T-cell (primary cell): ENCODE results near the gene MS4A2. TPM values are rescaled to one million over a fixed set of nuclear protein-coding genes. Genes with fewer than 3 reads are reported as not detected.
"Not testable (repeated sequence)": the region's sequence is repeated elsewhere in the genome, so short reads cannot be mapped to it uniquely, and the experiment has no call there.

ENCODE experiments used
- ATAC-seq, 4 experiments: fragments of 200-7000 bp in 3 of 4; fragments of 150-1000 bp in 1 of 4; cut with Tn5 transposase; replicated peaks in 1 of 4; 1 replicate in 3 of 4; 2 replicates in 1 of 4; pipeline ENCODE4 v1.10.0; 2021; ENCODE audit warnings: moderate library complexity in 3 of 4, mild to moderate bottlenecking in 2 of 4, moderate number of reproducible peaks in 1 of 4
- CTCF ChIA-PET, 2 donors: fragments of 300-600 bp; sonication (Branson Sonifier 250); formaldehyde crosslinking; loops; one replicate each; lab custom pipeline; 2022; ENCODE audit warnings: antibody characterized with exemption in 2 of 2; lab: Charles Lee
- POLR2A ChIA-PET, 2 donors: fragments of 300-600 bp; sonication (Branson Sonifier 250); formaldehyde crosslinking; loops; one replicate each; lab custom pipeline; 2022; ENCODE audit warnings: antibody characterized with exemption in 2 of 2; lab: Charles Lee
- DNase-seq, 35 experiments: peaks; one replicate each; pipeline versions ENCODE4 v3.0.0 to v3.0.0-alpha.2; 2013 to 2023
- H3K27ac ChIP-seq: one replicate; pipeline ENCODE4 v1.5.1; 2013; ENCODE audit warnings: low read length
- H3K27me3 ChIP-seq, 2 experiments: replicated peaks in 1 of 2; 1 replicate in 1 of 2; 2 replicates in 1 of 2; pipeline versions ENCODE4 v1.6.1 to v1.7.0; 2013; ENCODE audit warnings: low read length in 1 of 2, mixed read lengths in 1 of 2; ENCODE audit not compliant: control insufficient read depth in 2 of 2, insufficient read depth in 2 of 2; ENCODE audit errors: extremely low read depth in 1 of 2
- H3K36me3 ChIP-seq, 2 donors: 1 replicate in 1 of 2; 2 replicates in 1 of 2; pipeline versions ENCODE4 v1.6.1 to v1.7.0; 2013; ENCODE audit warnings: low read length in 1 of 2; ENCODE audit not compliant: control insufficient read depth in 2 of 2, insufficient read depth in 1 of 2; ENCODE audit errors: extremely low read depth in 1 of 2
- H3K4me1 ChIP-seq, 2 experiments: 1 replicate in 1 of 2; 2 replicates in 1 of 2; pipeline versions ENCODE4 v1.6.1 to v1.7.0; 2013; ENCODE audit warnings: low read length in 2 of 2, mixed read lengths in 1 of 2; ENCODE audit not compliant: insufficient read depth in 2 of 2, control insufficient read depth in 1 of 2; ENCODE audit errors: extremely low read depth in 1 of 2
- H3K4me3 ChIP-seq, 2 donors: 1 replicate in 1 of 2; 2 replicates in 1 of 2; pipeline versions ENCODE4 v1.5.1 to v1.7.0; 2013; ENCODE audit warnings: mild to moderate bottlenecking in 2 of 2, low read length in 1 of 2, moderate library complexity in 1 of 2; ENCODE audit not compliant: control insufficient read depth in 1 of 2; ENCODE audit errors: extremely low read depth in 1 of 2
- H3K9me3 ChIP-seq: 2 replicates; pipeline ENCODE4 v1.7.0; 2013
- H3K27ac Mint-ChIP-seq, 2 donors: one replicate each; pipeline ENCODE4 v1.8.0; 2020 to 2021; ENCODE audit warnings: mild to moderate bottlenecking in 2 of 2, mixed read lengths in 2 of 2
- H3K27me3 Mint-ChIP-seq, 2 donors: one replicate each; pipeline ENCODE4 v1.8.0; 2021 to 2022; ENCODE audit warnings: mixed read lengths in 2 of 2
- H3K36me3 Mint-ChIP-seq: one replicate; pipeline ENCODE4 v1.8.0; 2021; ENCODE audit warnings: mixed read lengths
- H3K4me1 Mint-ChIP-seq, 3 donors: one replicate each; pipeline ENCODE4 v1.8.0; 2020 to 2022; ENCODE audit warnings: mixed read lengths in 3 of 3, mild to moderate bottlenecking in 1 of 3
- H3K4me3 Mint-ChIP-seq, 3 donors: one replicate each; pipeline ENCODE4 v1.8.0; 2020 to 2022; ENCODE audit warnings: mild to moderate bottlenecking in 3 of 3, mixed read lengths in 3 of 3, moderate library complexity in 3 of 3
- H3K9me3 Mint-ChIP-seq, 3 donors: one replicate each; pipeline ENCODE4 v1.8.0; 2020 to 2022; ENCODE audit warnings: mixed read lengths in 3 of 3
- WGBS: methylation state at CpG from one replicate; pipeline ENCODE4 v1.1.5; 2013; ENCODE audit warnings: missing lambda C conversion rate; ENCODE audit not compliant: insufficient coverage; 5-methylcytosine and 5-hydroxymethylcytosine counted together
- total RNA-seq, 35 experiments: library from RNA in 6 of 35; stranded (reverse) in 6 of 35; fragments of 120-200 nt in 1 of 35; gene quantifications; one replicate each; pipeline versions ENCODE4 v1.2.1 to v1.2.4 and lab custom pipeline; 2013 to 2026

MS4A2 gene
- total RNA-seq (1 to 10 TPM in 1 of 5 donors, under 1 TPM in 3, not detected in 1; 0.12 to 1.1 (median 0.16) TPM), total RNA-seq (lab: John Stamatoyannopoulos, UW) (0 to 2.3 (median 0.29) reads per million in 29 experiments)
- 0.06 TPM for total RNA-seq (2013)

GRCh38 chr11:60088364-60088763 lies at the start of gene MS4A2:
MS4A2 (plus strand) TSS chr11:60088664; CDS start chr11:60088766, 102 bp downstream.
- CTCF ChIA-PET: interaction anchor here in 1 of 2 donors (0.6 to 1.0 kb wide), 2 partner anchors 27 to 370 kb away, joined by 3 to 4 read pairs; no protein-coding TSS in a partner anchor
- Histone ChIP-seq H3K36me3 (no peaks in the 10 kb centered on the region), H3K4me1 (no peaks in the 10 kb centered on the region), H3K9me3 (no peaks in the 10 kb centered on the region), H3K27ac (no peak within 1 kb of the TSS), H3K27me3 (peaks cover 0 to 4% of the 10 kb centered on the region in 2 experiments), H3K4me3 (no peak within 1 kb of the TSS)
- no peak for DNase-seq
- H3K4me3 Mint-ChIP-seq: no peak within 1 kb of the TSS
- H3K27me3 Mint-ChIP-seq: peaks cover 27 to 30% of the 10 kb centered on the region in 2 donors
- H3K36me3 Mint-ChIP-seq: no peaks in the 10 kb centered on the region
- H3K4me1 Mint-ChIP-seq: no peaks in the 10 kb centered on the region
- WGBS: no CpG with 5 or more reads among the region's 1 CpG
- POLR2A ChIA-PET: no interaction called here
- no peak for ATAC-seq
- H3K9me3 Mint-ChIP-seq: no peaks in the 10 kb centered on the region
- no peak within 1 kb of the TSS for H3K27ac Mint-ChIP-seq

GRCh38 chr11:60040109-60040508 lies 48.4 kb upstream of the MS4A2 start, which contains the start of gene OOSP2:
OOSP2 (plus strand) TSS chr11:60040409; CDS start chr11:60040460, 51 bp downstream.
- H3K9me3 Mint-ChIP-seq: no peaks in the 10 kb centered on the region
- no peaks in the 10 kb centered on the region for H3K4me1 Mint-ChIP-seq
- no peak within 1 kb of the TSS for H3K27ac ChIP-seq
- no peaks in the 10 kb centered on the region for H3K27me3 ChIP-seq
- no peaks in the 10 kb centered on the region for H3K36me3 ChIP-seq
- H3K27ac Mint-ChIP-seq: no peak within 1 kb of the TSS
- peaks cover 2 to 7% of the 10 kb centered on the region in 2 donors for H3K27me3 Mint-ChIP-seq
- no peak within 1 kb of the TSS for H3K4me3 Mint-ChIP-seq
- DNase-seq (no peak), ATAC-seq (no peak)
- no peaks in the 10 kb centered on the region for H3K4me1 ChIP-seq
- ChIA-PET CTCF (interaction anchor here in 1 of 2 donors (0.6 kb wide), 1 partner anchor 56 kb away, joined by 3 read pairs; no protein-coding TSS in a partner anchor), POLR2A (no interaction called here)
- no peak within 1 kb of the TSS for H3K4me3 ChIP-seq
- no peaks in the 10 kb centered on the region for H3K9me3 ChIP-seq
- no peaks in the 10 kb centered on the region for H3K36me3 Mint-ChIP-seq
- WGBS: 81% methylated on average over 6 of the region's 8 CpGs

- H3K9me3 Mint-ChIP-seq, CTCF ChIA-PET, ATAC-seq: not testable (repeated sequence)
Observed at GRCh38 chr11:60050422-60050821, 38.0 kb upstream of the MS4A2 start.

GRCh38 chr11:60050839-60051238 lies 37.6 kb upstream of the MS4A2 start:
- H3K36me3 ChIP-seq, ATAC-seq, H3K9me3 Mint-ChIP-seq, H3K9me3 ChIP-seq, H3K36me3 Mint-ChIP-seq, POLR2A ChIA-PET, DNase-seq, H3K4me1 Mint-ChIP-seq, H3K4me1 ChIP-seq, H3K27ac ChIP-seq, H3K27me3 ChIP-seq, H3K4me3 ChIP-seq, H3K27me3 Mint-ChIP-seq, H3K4me3 Mint-ChIP-seq, H3K27ac Mint-ChIP-seq, CTCF ChIA-PET: not testable (repeated sequence)
- no CpG with 5 or more reads among the region's 3 CpGs for WGBS

More at GRCh38 chr11:60050422-60050821, 38.0 kb upstream of the MS4A2 start:
- H3K4me3 ChIP-seq, H3K27me3 ChIP-seq, H3K4me1 ChIP-seq, H3K27ac ChIP-seq, H3K27ac Mint-ChIP-seq, H3K27me3 Mint-ChIP-seq, H3K4me3 Mint-ChIP-seq, H3K9me3 ChIP-seq, H3K4me1 Mint-ChIP-seq, POLR2A ChIA-PET, DNase-seq, H3K36me3 Mint-ChIP-seq, H3K36me3 ChIP-seq: not testable (repeated sequence)

GRCh38 chr11:60056349-60056969 lies 32.0 kb upstream of the MS4A2 start, which contains the start of gene MS4A3:
MS4A3 (plus strand) TSS chr11:60056665; CDS start chr11:60061161, 4,496 bp downstream.
- Mint-ChIP-seq H3K9me3 (peaks cover 0 to 3% (median 0%) of the 10 kb centered on the region in 3 donors), H3K36me3 (no peaks in the 10 kb centered on the region), H3K27ac (no peak within 1 kb of the TSS), H3K4me1 (no peaks in the 10 kb centered on the region), H3K4me3 (no peak within 1 kb of the TSS), H3K27me3 (peaks cover 0 to 6% of the 10 kb centered on the region in 2 donors)
- H3K36me3 ChIP-seq: no peaks in the 10 kb centered on the region
- no peaks in the 10 kb centered on the region for H3K27me3 ChIP-seq
- 64% methylated on average over 3 of the region's 8 CpGs for WGBS
- H3K4me1 ChIP-seq: no peaks in the 10 kb centered on the region
- POLR2A ChIA-PET: no interaction called here
- no peak within 1 kb of the TSS for H3K27ac ChIP-seq
- CTCF ChIA-PET: no interaction called here
- DNase-seq (no peak), ATAC-seq (no peak)
- no peak within 1 kb of the TSS for H3K4me3 ChIP-seq
- no peaks in the 10 kb centered on the region for H3K9me3 ChIP-seq

GRCh38 chr11:60059052-60059451 lies 29.4 kb upstream of the MS4A2 start:
- no peak for ATAC-seq
- no peak for DNase-seq
- ChIA-PET POLR2A (no interaction called here), CTCF (no interaction called here)
- H3K4me1 ChIP-seq: no peaks in the 10 kb centered on the region
- H3K4me3 ChIP-seq: no peak overlapping the region
- Mint-ChIP-seq H3K27me3 (peaks cover 0 to 5% of the 10 kb centered on the region in 2 donors), H3K4me3 (no peak overlapping the region), H3K9me3 (peaks cover 0 to 3% (median 0%) of the 10 kb centered on the region in 3 donors), H3K36me3 (no peaks in the 10 kb centered on the region), H3K27ac (no peak overlapping the region), H3K4me1 (no peaks in the 10 kb centered on the region)
- no CpG with 5 or more reads among the region's 3 CpGs for WGBS
- no peaks in the 10 kb centered on the region for H3K27me3 ChIP-seq
- H3K27ac ChIP-seq: no peak overlapping the region
- H3K9me3 ChIP-seq: no peaks in the 10 kb centered on the region
- H3K36me3 ChIP-seq: no peaks in the 10 kb centered on the region
